Bone marrow (tissue), 2 donors: ENCODE measurements around the gene LILRA5.
"Not testable (repeated sequence)": the region's sequence is repeated elsewhere in the genome, so short reads cannot be mapped to it uniquely, and the experiment has no call there.

Source experiments
- DNase-seq, 2 donors: peaks; one replicate each; lab custom pipeline; 2025; lab: John Stamatoyannopoulos, UW

LILRA5 gene

GRCh38 chr19:54312436-54313377 is at the start of gene LILRA5:
Gene LILRA5, minus strand, starts transcription at chr19:54313166. Its CDS starts 147 bp downstream, at chr19:54313019.
- peak; percentile 51 to 60 for DNase-seq

GRCh38 chr19:54361680-54362422 is 48.9 kb upstream of the LILRA5 start:
- DNase-seq = peak in 1 of 2 donors; percentile 37

- DNase-seq = not testable (repeated sequence)
These were observed 46.3 kb upstream of the LILRA5 start for GRCh38 chr19:54359149-54359820.

GRCh38 chr19:54357381-54357780 is 44.4 kb upstream of the LILRA5 start:
- DNase-seq = no peak

- no peak for DNase-seq
These were observed 43.6 kb upstream of the LILRA5 start for GRCh38 chr19:54356444-54357056.

- no peak for DNase-seq
These were observed 42.7 kb upstream of the LILRA5 start for GRCh38 chr19:54355675-54356074.

- DNase-seq = no peak
These were observed 41.8 kb upstream of the LILRA5 start for GRCh38 chr19:54354761-54355160.

GRCh38 chr19:54352546-54352945 is 39.6 kb upstream of the LILRA5 start:
- no peak for DNase-seq

- DNase-seq = no peak
These were observed 39.1 kb upstream of the LILRA5 start for GRCh38 chr19:54352041-54352440.

GRCh38 chr19:54351474-54351873 is 38.5 kb upstream of the LILRA5 start:
- no peak for DNase-seq

GRCh38 chr19:54345938-54346386 is 33.0 kb upstream of the LILRA5 start:
- no peak for DNase-seq

GRCh38 chr19:54343868-54344267 is 30.9 kb upstream of the LILRA5 start:
- no peak for DNase-seq

GRCh38 chr19:54341295-54341694 is 28.3 kb upstream of the LILRA5 start:
- no peak for DNase-seq

GRCh38 chr19:54339646-54340358 is 26.8 kb upstream of the LILRA5 start:
- peak in 1 of 2 donors; percentile 56 for DNase-seq

- DNase-seq = no peak
These were observed 25.6 kb upstream of the LILRA5 start for GRCh38 chr19:54338521-54338920.

- DNase-seq = no peak
These were observed 24.9 kb upstream of the LILRA5 start for GRCh38 chr19:54337858-54338230.

GRCh38 chr19:54336893-54337857 is 24.2 kb upstream of the LILRA5 start:
- no peak for DNase-seq

- DNase-seq = no peak
These were observed 23.3 kb upstream of the LILRA5 start for GRCh38 chr19:54335979-54336892.

GRCh38 chr19:54335164-54335563 is 22.2 kb upstream of the LILRA5 start:
- no peak for DNase-seq
